Measurements from ENCODE around the gene ARL2. TPM values are rescaled to one million over a fixed set of nuclear protein-coding genes. Genes with fewer than 3 reads are reported as not detected.

Gene ARL2
- total RNA-seq, 2 donors from 2014 or later: 127 to 199 TPM

DNA sequence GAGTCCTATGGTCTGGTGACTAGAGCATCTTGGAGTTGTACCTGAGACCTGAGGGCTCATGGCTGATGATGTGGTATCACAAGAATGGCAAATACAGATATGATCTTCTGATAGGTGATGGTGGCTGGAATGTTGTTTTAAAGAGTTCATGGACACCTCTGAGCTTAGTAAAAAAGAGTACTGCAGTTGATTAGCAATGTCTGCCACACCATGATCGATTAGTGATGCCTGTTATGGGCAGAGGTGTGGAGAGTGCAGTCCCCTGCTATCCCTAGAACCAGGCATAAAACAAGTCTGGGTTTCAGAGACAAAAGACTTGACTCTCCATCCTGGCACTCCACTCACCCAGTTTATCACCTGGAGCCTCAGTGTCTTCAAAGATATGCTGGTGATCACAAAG lies 15.8 kb upstream of the ARL2 start:
- no peak overlapping the region for H3K4me3 ChIP-seq (ENCODE audit: low read length)
- Mint-ChIP-seq H3K36me3 (ENCODE audit: low read depth) (no peaks in the 10 kb centered on the region), H3K4me3 (no peak overlapping the region), H3K27me3 (ENCODE audit: insufficient read depth) (no peaks in the 10 kb centered on the region), H3K9me3 (no peaks in the 10 kb centered on the region), H3K27ac (no peak overlapping the region), H3K4me1 (peaks cover 7% of the 10 kb centered on the region)
- H3K4me1 ChIP-seq (ENCODE audit: control insufficient read depth, insufficient read depth, low read length): no peaks in the 10 kb centered on the region
- DNase-seq: peak; percentile 63
- no peak for TF ChIP-seq CTCF (conservative IDR thresholded peaks at IDR 0.05)
- H3K9ac ChIP-seq (ENCODE audit: extremely low read depth, low read length, poor library complexity, severe bottlenecking): no peak overlapping the region
- 67 to 75% methylated on average over 1 of the region's 1 CpG for WGBS, 2 experiments (ENCODE audit: insufficient coverage in 1 of 2, insufficient read length in 1 of 2)
- H3K9me3 ChIP-seq (ENCODE audit: control insufficient read depth, low read length): no peaks in the 10 kb centered on the region
- H3K36me3 ChIP-seq (ENCODE audit: control insufficient read depth, insufficient read depth, low read length): no peaks in the 10 kb centered on the region
- no peak overlapping the region for H3K27ac ChIP-seq (ENCODE audit: low read depth, low read length)
- H3K27me3 ChIP-seq (ENCODE audit: control insufficient read depth, insufficient read depth, low read length, poor library complexity, severe bottlenecking): no peaks in the 10 kb centered on the region

DNA sequence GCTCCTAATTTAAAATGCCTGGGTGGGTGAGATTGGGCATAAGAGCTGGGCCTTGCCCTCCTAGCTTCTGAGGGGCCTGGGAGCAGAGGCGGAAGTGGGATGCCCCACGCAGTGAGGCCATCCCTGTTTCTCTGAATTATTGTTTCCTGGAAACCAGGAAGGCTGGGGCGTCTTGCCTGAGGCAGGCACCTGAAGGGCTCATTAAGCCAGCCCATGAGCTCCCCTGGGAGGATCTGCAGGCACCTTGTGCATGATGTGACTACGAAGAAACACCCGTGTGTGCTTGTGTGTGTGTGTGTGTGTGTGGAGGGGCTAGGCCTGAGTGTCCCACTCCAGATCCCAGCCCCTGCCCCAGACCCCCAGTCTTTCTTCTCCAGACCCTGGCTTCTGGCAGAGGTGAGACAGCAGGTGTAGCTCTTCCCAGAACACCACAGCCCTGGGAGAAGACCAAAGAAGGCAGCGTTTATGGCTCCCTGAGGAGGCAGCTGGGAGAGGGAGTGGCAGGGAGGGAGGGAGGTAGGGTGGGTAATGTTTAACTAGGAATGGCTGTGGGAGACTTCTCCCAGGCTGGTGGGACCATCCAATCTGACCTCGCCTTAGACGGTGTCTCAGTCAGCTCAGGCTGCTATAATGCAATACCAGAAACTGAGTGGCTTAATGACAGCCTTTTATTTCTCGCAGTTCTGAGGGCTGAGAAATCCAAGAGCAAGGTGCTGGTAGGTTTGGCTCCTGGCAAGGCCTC lies 15.1 kb upstream of the ARL2 start:
- Mint-ChIP-seq H3K27me3 (ENCODE audit: insufficient read depth) (no peaks in the 10 kb centered on the region), H3K36me3 (ENCODE audit: low read depth) (no peaks in the 10 kb centered on the region), H3K27ac (no peak overlapping the region), H3K9me3 (no peaks in the 10 kb centered on the region), H3K4me1 (peaks cover 7% of the 10 kb centered on the region), H3K4me3 (no peak overlapping the region)
- H3K27ac ChIP-seq (ENCODE audit: low read depth, low read length): no peak overlapping the region
- no peaks in the 10 kb centered on the region for H3K9me3 ChIP-seq (ENCODE audit: control insufficient read depth, low read length)
- H3K36me3 ChIP-seq (ENCODE audit: control insufficient read depth, insufficient read depth, low read length): no peaks in the 10 kb centered on the region
- H3K27me3 ChIP-seq (ENCODE audit: control insufficient read depth, insufficient read depth, low read length, poor library complexity, severe bottlenecking): no peaks in the 10 kb centered on the region
- no peak overlapping the region for H3K9ac ChIP-seq (ENCODE audit: extremely low read depth, low read length, poor library complexity, severe bottlenecking)
- no peak for DNase-seq
- no peak overlapping the region for H3K4me3 ChIP-seq (ENCODE audit: low read length)
- no peaks in the 10 kb centered on the region for H3K4me1 ChIP-seq (ENCODE audit: control insufficient read depth, insufficient read depth, low read length)
- TF ChIP-seq CTCF (conservative IDR thresholded peaks at IDR 0.05): no peak
- 86 to 91% methylated on average over 6 to 7 of the region's 9 CpGs for WGBS, 2 experiments (ENCODE audit: insufficient coverage in 1 of 2, insufficient read length in 1 of 2)

- Mint-ChIP-seq H3K36me3 (ENCODE audit: low read depth) (no peaks in the 10 kb centered on the region), H3K4me1 (peaks cover 7% of the 10 kb centered on the region), H3K9me3 (no peaks in the 10 kb centered on the region), H3K27ac (no peak overlapping the region), H3K4me3 (no peak overlapping the region), H3K27me3 (ENCODE audit: insufficient read depth) (no peaks in the 10 kb centered on the region)
- H3K36me3 ChIP-seq (ENCODE audit: control insufficient read depth, insufficient read depth, low read length): no peaks in the 10 kb centered on the region
- DNase-seq: no peak
- H3K4me3 ChIP-seq (ENCODE audit: low read length): no peak overlapping the region
- H3K27ac ChIP-seq (ENCODE audit: low read depth, low read length): no peak overlapping the region
- no peaks in the 10 kb centered on the region for H3K4me1 ChIP-seq (ENCODE audit: control insufficient read depth, insufficient read depth, low read length)
- no peaks in the 10 kb centered on the region for H3K27me3 ChIP-seq (ENCODE audit: control insufficient read depth, insufficient read depth, low read length, poor library complexity, severe bottlenecking)
- TF ChIP-seq CTCF (conservative IDR thresholded peaks at IDR 0.05): no peak
- WGBS, 2 experiments (ENCODE audit: insufficient coverage in 1 of 2, insufficient read length in 1 of 2): 82% methylated on average over 1 of the region's 1 CpG; no CpG with 5 or more reads in 1 of the 2 experiments
- no peaks in the 10 kb centered on the region for H3K9me3 ChIP-seq (ENCODE audit: control insufficient read depth, low read length)
- no peak overlapping the region for H3K9ac ChIP-seq (ENCODE audit: extremely low read depth, low read length, poor library complexity, severe bottlenecking)
Observed at GRCh38 chr11:64999478-64999877, 14.5 kb upstream of the ARL2 start.

Measured in endodermal cell (in vitro differentiated cells).